NCI-H128 (cell line): ENCODE data around the gene LYPD3.
"Not testable (repeated sequence)": the region's sequence is repeated elsewhere in the genome, so short reads cannot be mapped to it uniquely, and the experiment has no call there.

Source experiments
- DNase-seq: peaks from one replicate; lab custom pipeline; 2025; ENCODE audit not compliant: unreplicated experiment; lab: John Stamatoyannopoulos, UW

The LYPD3 gene

GRCh38 chr19:43462785-43463380 lies 2.5 kb downstream of the LYPD3 start:
- peak; percentile 61 for DNase-seq

GRCh38 chr19:43462383-43462782 lies 3.0 kb downstream of the LYPD3 start:
- DNase-seq = no peak

- DNase-seq = no peak
These were observed 4.1 kb downstream of the LYPD3 start for GRCh38 chr19:43461303-43461702.

- DNase-seq = no peak
These were observed 4.9 kb downstream of the LYPD3 start for GRCh38 chr19:43460362-43461016.

GRCh38 chr19:43457809-43458208 lies 7.6 kb downstream of the LYPD3 start:
- DNase-seq = no peak

- no peak for DNase-seq
These were observed 9.9 kb downstream of the LYPD3 start for GRCh38 chr19:43455321-43456113.

- DNase-seq = no peak
These were observed 11.4 kb downstream of the LYPD3 start for GRCh38 chr19:43454031-43454430.

GRCh38 chr19:43452582-43452981 lies 12.8 kb downstream of the LYPD3 start:
- DNase-seq = no peak

- DNase-seq = no peak
These were observed 14.8 kb downstream of the LYPD3 start for GRCh38 chr19:43450545-43450997.

GRCh38 chr19:43447655-43448054 lies 17.8 kb downstream of the LYPD3 start:
- no peak for DNase-seq

GRCh38 chr19:43446746-43447489 lies 18.5 kb downstream of the LYPD3 start:
- peak; percentile 34 for DNase-seq

GRCh38 chr19:43445426-43445825 lies 20.0 kb downstream of the LYPD3 start:
- no peak for DNase-seq

- DNase-seq = no peak
These were observed 20.7 kb downstream of the LYPD3 start for GRCh38 chr19:43444531-43445287.

GRCh38 chr19:43444091-43444490 lies 21.3 kb downstream of the LYPD3 start:
- not testable (repeated sequence) for DNase-seq

GRCh38 chr19:43441716-43442115 lies 23.7 kb downstream of the LYPD3 start:
- DNase-seq = no peak

- no peak for DNase-seq
These were observed 25.7 kb downstream of the LYPD3 start for GRCh38 chr19:43439709-43440063.

- no peak for DNase-seq
These were observed 26.2 kb downstream of the LYPD3 start for GRCh38 chr19:43439032-43439708.

GRCh38 chr19:43438291-43439031 lies 26.9 kb downstream of the LYPD3 start:
- no peak for DNase-seq

- no peak for DNase-seq
These were observed 27.7 kb downstream of the LYPD3 start for GRCh38 chr19:43437712-43438111.
